Upper lobe of left lung (tissue), 4 donors: Measurements from ENCODE around the gene GADD45G.

Experiments
- EP300 ChIP-seq, 4 donors: sonication (generic); formaldehyde crosslinking; IDR thresholded peaks; one replicate each; pipeline ENCODE4 v1.5.1; 2017; ENCODE audit warnings: antibody characterized with exemption in 4 of 4, control low read depth in 2 of 4
- POLR2A ChIP-seq, 4 donors: fragments of 450-650 bp; IDR thresholded peaks; one replicate each; pipeline ENCODE4 v1.5.1; 2016 to 2017; ENCODE audit warnings: antibody characterized with exemption in 4 of 4, mild to moderate bottlenecking in 2 of 4
- POLR2AphosphoS5 ChIP-seq, 2 donors: sonication (generic); formaldehyde crosslinking; IDR thresholded peaks; one replicate each; pipeline ENCODE4 v1.5.1; 2017; ENCODE audit warnings: antibody characterized with exemption in 2 of 2
- TF ChIP-seq, protein P1 (sequence below), 6 experiments: fragments of 450-650 bp in 4 of 6; fragments of 200-600 bp in 2 of 6; sonication (generic) in 2 of 6; IDR thresholded peaks; one replicate each; pipeline ENCODE4 v1.5.1; 2016 to 2019; ENCODE audit warnings: antibody characterized with exemption in 6 of 6

DNA sequence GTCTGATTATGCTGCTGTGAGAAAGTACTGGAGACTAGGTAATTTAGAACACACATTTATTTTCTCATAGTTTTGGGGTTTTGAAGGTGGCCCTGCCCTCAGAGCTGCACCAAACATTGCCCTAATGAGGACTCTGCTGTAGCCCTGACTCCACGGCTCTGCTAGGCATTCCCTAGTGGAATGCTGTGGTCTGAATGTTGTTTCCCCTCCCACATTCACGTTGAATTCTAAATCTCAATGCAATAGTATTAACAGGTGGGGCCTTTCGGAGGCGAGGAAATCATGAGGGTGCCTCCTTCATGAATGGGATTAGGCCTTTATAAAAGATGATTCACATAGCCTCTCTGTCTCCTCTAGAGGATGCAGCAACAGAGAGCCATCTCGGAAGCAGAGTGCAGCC is 25.7 kb downstream of the GADD45G start:
- TF ChIP-seq POLR2AphosphoS5 (IDR thresholded peaks at IDR 0.05), result no peak
- no peak for TF ChIP-seq POLR2A (IDR thresholded peaks at IDR 0.05)
- TF ChIP-seq, protein P1, sequence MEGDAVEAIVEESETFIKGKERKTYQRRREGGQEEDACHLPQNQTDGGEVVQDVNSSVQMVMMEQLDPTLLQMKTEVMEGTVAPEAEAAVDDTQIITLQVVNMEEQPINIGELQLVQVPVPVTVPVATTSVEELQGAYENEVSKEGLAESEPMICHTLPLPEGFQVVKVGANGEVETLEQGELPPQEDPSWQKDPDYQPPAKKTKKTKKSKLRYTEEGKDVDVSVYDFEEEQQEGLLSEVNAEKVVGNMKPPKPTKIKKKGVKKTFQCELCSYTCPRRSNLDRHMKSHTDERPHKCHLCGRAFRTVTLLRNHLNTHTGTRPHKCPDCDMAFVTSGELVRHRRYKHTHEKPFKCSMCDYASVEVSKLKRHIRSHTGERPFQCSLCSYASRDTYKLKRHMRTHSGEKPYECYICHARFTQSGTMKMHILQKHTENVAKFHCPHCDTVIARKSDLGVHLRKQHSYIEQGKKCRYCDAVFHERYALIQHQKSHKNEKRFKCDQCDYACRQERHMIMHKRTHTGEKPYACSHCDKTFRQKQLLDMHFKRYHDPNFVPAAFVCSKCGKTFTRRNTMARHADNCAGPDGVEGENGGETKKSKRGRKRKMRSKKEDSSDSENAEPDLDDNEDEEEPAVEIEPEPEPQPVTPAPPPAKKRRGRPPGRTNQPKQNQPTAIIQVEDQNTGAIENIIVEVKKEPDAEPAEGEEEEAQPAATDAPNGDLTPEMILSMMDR (IDR thresholded peaks at IDR 0.05), result no peak
- no peak for TF ChIP-seq EP300 (IDR thresholded peaks at IDR 0.05)
